LoVo (cell line): ENCODE data around the gene FAM53B.

Experiments
- DNase-seq: peaks from one replicate; pipeline ENCODE4 v3.0.0-alpha.2; 2016; ENCODE audit warnings: low spot score

Gene FAM53B

GRCh38 chr10:124697443-124697836 is 46.7 kb downstream of the FAM53B start:
- no peak for DNase-seq

GRCh38 chr10:124696446-124697392 is 47.5 kb downstream of the FAM53B start:
- no peak for DNase-seq

GRCh38 chr10:124695259-124695658 is 48.9 kb downstream of the FAM53B start:
- DNase-seq, result no peak

- DNase-seq, result no peak
Observed at GRCh38 chr10:124694481-124695220, 49.5 kb downstream of the FAM53B start.

- no peak for DNase-seq
Observed at GRCh38 chr10:124693801-124694416, 50.3 kb downstream of the FAM53B start.

- DNase-seq, result no peak
Observed at GRCh38 chr10:124693396-124693795, 50.8 kb downstream of the FAM53B start.

- DNase-seq, result no peak
Observed at GRCh38 chr10:124692100-124692446, 52.1 kb downstream of the FAM53B start.

GRCh38 chr10:124691421-124692099 is 52.6 kb downstream of the FAM53B start:
- no peak for DNase-seq

- DNase-seq, result no peak
Observed at GRCh38 chr10:124691002-124691401, 53.2 kb downstream of the FAM53B start.

GRCh38 chr10:124689911-124690498 is 54.2 kb downstream of the FAM53B start:
- DNase-seq, result no peak

- no peak for DNase-seq
Observed at GRCh38 chr10:124688889-124689670, 55.1 kb downstream of the FAM53B start.

- no peak for DNase-seq
Observed at GRCh38 chr10:124688386-124688785, 55.8 kb downstream of the FAM53B start.

- no peak for DNase-seq
Observed at GRCh38 chr10:124686707-124687376, 57.3 kb downstream of the FAM53B start.

- no peak for DNase-seq
Observed at GRCh38 chr10:124685261-124685660, 58.9 kb downstream of the FAM53B start.

GRCh38 chr10:124683814-124684213 is 60.4 kb downstream of the FAM53B start:
- no peak for DNase-seq

GRCh38 chr10:124681626-124682552 is 62.3 kb downstream of the FAM53B start:
- no peak for DNase-seq

GRCh38 chr10:124681091-124681490 is 63.1 kb downstream of the FAM53B start:
- DNase-seq, result no peak

GRCh38 chr10:124680675-124681074 is 63.5 kb downstream of the FAM53B start:
- DNase-seq, result no peak

GRCh38 chr10:124679401-124679800 is 64.8 kb downstream of the FAM53B start:
- no peak for DNase-seq
